MM.1S (cell line): ENCODE data around the gene METTL21C.

Source experiments
- DNase-seq: peaks from one replicate; pipeline ENCODE4 v3.0.0-alpha.2; 2015
- H2AFZ ChIP-seq: fragments of 300-600 bp; sonication (generic); 2 replicates; pipeline ENCODE4 v1.6.0; 2016; ENCODE audit warnings: antibody characterized with exemption, low read length
- H3F3A ChIP-seq: fragments of 300-600 bp; sonication (generic); 2 replicates; pipeline ENCODE4 v1.6.1; 2016; ENCODE audit warnings: mild to moderate bottlenecking, antibody characterized with exemption, low read length, moderate library complexity, mixed read lengths; ENCODE audit not compliant: insufficient read depth
- H3K27ac ChIP-seq: fragments of 300-600 bp; sonication (generic); 2 replicates; pipeline ENCODE4 v1.5.1; 2016; ENCODE audit warnings: mild to moderate bottlenecking, low read length
- H3K27me3 ChIP-seq: fragments of 300-600 bp; sonication (generic); replicated peaks from 2 replicates; pipeline ENCODE4 v1.6.0; 2016; ENCODE audit warnings: low read length; ENCODE audit not compliant: insufficient read depth
- H3K36me3 ChIP-seq: fragments of 300-600 bp; sonication (generic); replicated peaks from 2 replicates; pipeline ENCODE4 v1.6.1; 2016; ENCODE audit warnings: mild to moderate bottlenecking, low read length, mixed read lengths; ENCODE audit not compliant: insufficient read depth
- H3K4me1 ChIP-seq: fragments of 300-600 bp; sonication (generic); 2 replicates; pipeline ENCODE4 v1.6.1; 2016; ENCODE audit warnings: low read length, mixed read lengths
- H3K4me2 ChIP-seq: fragments of 300-600 bp; sonication (generic); 2 replicates; pipeline ENCODE4 v1.6.0; 2016; ENCODE audit warnings: low read depth, low read length
- H3K4me3 ChIP-seq: fragments of 300-600 bp; sonication (generic); 2 replicates; pipeline ENCODE4 v1.5.1; 2016; ENCODE audit warnings: low read length, mixed read lengths
- H3K79me2 ChIP-seq: fragments of 300-600 bp; sonication (generic); 2 replicates; pipeline ENCODE4 v1.6.1; 2016; ENCODE audit warnings: mixed run types, low read length, mixed read lengths
- H3K9ac ChIP-seq: fragments of 300-600 bp; sonication (generic); 2 replicates; pipeline ENCODE4 v1.6.1; 2016; ENCODE audit warnings: low read length, mixed read lengths
- H3K9me2 ChIP-seq: fragments of 300-600 bp; sonication (generic); replicated peaks from 2 replicates; pipeline ENCODE4 v1.6.1; 2016; ENCODE audit warnings: mild to moderate bottlenecking, low read length, mixed read lengths; ENCODE audit not compliant: insufficient read depth
- H3K9me3 ChIP-seq: fragments of 300-600 bp; sonication (generic); replicated peaks from 2 replicates; pipeline ENCODE4 v1.6.1; 2016; ENCODE audit warnings: mild to moderate bottlenecking, low read length, mixed read lengths; ENCODE audit not compliant: insufficient read depth
- H4K20me1 ChIP-seq: fragments of 300-600 bp; sonication (generic); 2 replicates; pipeline ENCODE4 v1.6.1; 2016; ENCODE audit warnings: mild to moderate bottlenecking, low read length, moderate library complexity, mixed read lengths; ENCODE audit not compliant: insufficient read depth
- CTCF ChIP-seq: fragments of 300-600 bp; sonication (generic); IDR thresholded peaks from 2 replicates; pipeline ENCODE4 v1.5.1; 2016; ENCODE audit warnings: antibody characterized with exemption, low read length, mixed read lengths
- EZH2 ChIP-seq: fragments of 300-600 bp; sonication (generic); optimal IDR thresholded peaks from 2 replicates; pipeline ENCODE3; 2017; ENCODE audit warnings: low read depth, mild to moderate bottlenecking, antibody characterized with exemption, low read length, mixed read lengths
- EZH2phosphoT487 ChIP-seq: fragments of 300-600 bp; sonication (generic); IDR thresholded peaks from 2 replicates; pipeline ENCODE4 v1.6.1; 2018; ENCODE audit warnings: antibody characterized with exemption, low read length

The METTL21C gene

GRCh38 chr13:102710261-102710679 is 15.4 kb upstream of the METTL21C start:
- H4K20me1 ChIP-seq = no peaks in the 10 kb centered on the region
- no peak for DNase-seq
- no peak overlapping the region for H3K4me2 ChIP-seq
- H2AFZ ChIP-seq = no peak overlapping the region
- TF ChIP-seq EZH2 (no peak), EZH2phosphoT487 (no peak), CTCF (no peak)
- no peaks in the 10 kb centered on the region for H3K9me2 ChIP-seq
- no peaks in the 10 kb centered on the region for H3K27me3 ChIP-seq
- no peaks in the 10 kb centered on the region for H3K36me3 ChIP-seq
- H3K9me3 ChIP-seq = no peaks in the 10 kb centered on the region
- no peaks in the 10 kb centered on the region for H3K4me1 ChIP-seq
- H3K27ac ChIP-seq = no peak overlapping the region
- H3K79me2 ChIP-seq = no peaks in the 10 kb centered on the region
- no peaks in the 10 kb centered on the region for H3F3A ChIP-seq
- H3K9ac ChIP-seq = no peak overlapping the region
- no peak overlapping the region for H3K4me3 ChIP-seq

- Histone ChIP-seq H3K36me3 (no peaks in the 10 kb centered on the region), H3K4me1 (no peaks in the 10 kb centered on the region), H3K79me2 (no peaks in the 10 kb centered on the region), H4K20me1 (no peaks in the 10 kb centered on the region), H3K4me2 (no peak overlapping the region), H3K27me3 (no peaks in the 10 kb centered on the region), H3F3A (no peaks in the 10 kb centered on the region), H3K9ac (no peak overlapping the region), H3K4me3 (no peak overlapping the region), H3K9me3 (no peaks in the 10 kb centered on the region), H2AFZ (no peak overlapping the region), H3K9me2 (no peaks in the 10 kb centered on the region), H3K27ac (no peak overlapping the region)
- no peak for DNase-seq
- TF ChIP-seq EZH2phosphoT487 (no peak), CTCF (no peak), EZH2 (no peak)
Measured at GRCh38 chr13:102709536-102709935, 14.7 kb upstream of the METTL21C start.

GRCh38 chr13:102708991-102709390 is 14.1 kb upstream of the METTL21C start:
- no peaks in the 10 kb centered on the region for H3K27me3 ChIP-seq
- H3F3A ChIP-seq = no peaks in the 10 kb centered on the region
- H3K9ac ChIP-seq = no peak overlapping the region
- H3K4me1 ChIP-seq = no peaks in the 10 kb centered on the region
- H3K9me3 ChIP-seq = no peaks in the 10 kb centered on the region
- TF ChIP-seq EZH2phosphoT487 (no peak), EZH2 (no peak), CTCF (no peak)
- no peaks in the 10 kb centered on the region for H3K79me2 ChIP-seq
- H3K4me2 ChIP-seq = no peak overlapping the region
- no peak overlapping the region for H3K27ac ChIP-seq
- no peak overlapping the region for H3K4me3 ChIP-seq
- H3K36me3 ChIP-seq = no peaks in the 10 kb centered on the region
- no peak for DNase-seq
- H2AFZ ChIP-seq = no peak overlapping the region
- H4K20me1 ChIP-seq = no peaks in the 10 kb centered on the region
- H3K9me2 ChIP-seq = no peaks in the 10 kb centered on the region
